ENCODE data around the gene FAM163A. TPM values are rescaled to one million over a fixed set of nuclear protein-coding genes. Genes with fewer than 3 reads are reported as not detected.
"Not testable (repeated sequence)": the region's sequence is repeated elsewhere in the genome, so short reads cannot be mapped to it uniquely, and the experiment has no call there.

The FAM163A gene
- total RNA-seq, 1 donor = under 0.01 TPM

- no peak overlapping the region for H3K4me3 ChIP-seq (ENCODE audit: low read depth, low read length)
- peak; percentile 34 for DNase-seq (ENCODE audit: low read depth)
- no peak for TF ChIP-seq CTCF (IDR thresholded peaks at IDR 0.05; ENCODE audit: insufficient read depth, low read depth, low read length)
Measured at GRCh38 chr1:179831852-179832699, 89.0 kb downstream of the FAM163A start.

GRCh38 chr1:179836686-179837445 is 93.8 kb downstream of the FAM163A start:
- H3K4me3 ChIP-seq (ENCODE audit: low read depth, low read length); DNase-seq (ENCODE audit: low read depth): not testable (repeated sequence)

GRCh38 chr1:179840107-179840506 is 97.0 kb downstream of the FAM163A start:
- TF ChIP-seq CTCF (IDR thresholded peaks at IDR 0.05; ENCODE audit: insufficient read depth, low read depth, low read length) = no peak
- H3K4me3 ChIP-seq (ENCODE audit: low read depth, low read length) = no peak overlapping the region
- no peak for DNase-seq (ENCODE audit: low read depth)

- TF ChIP-seq CTCF (IDR thresholded peaks at IDR 0.05; ENCODE audit: insufficient read depth, low read depth, low read length) = no peak
- no peak for DNase-seq (ENCODE audit: low read depth)
- no peak overlapping the region for H3K4me3 ChIP-seq (ENCODE audit: low read depth, low read length)
Measured at GRCh38 chr1:179848233-179848632, 105.1 kb downstream of the FAM163A start.

- DNase-seq (ENCODE audit: low read depth) = no peak
- H3K4me3 ChIP-seq (ENCODE audit: low read depth, low read length) = no peak overlapping the region
- no peak for TF ChIP-seq CTCF (IDR thresholded peaks at IDR 0.05; ENCODE audit: insufficient read depth, low read depth, low read length)
Measured at GRCh38 chr1:179853102-179853501, 110.0 kb downstream of the FAM163A start.

- not testable (repeated sequence) for H3K4me3 ChIP-seq (ENCODE audit: low read depth, low read length); DNase-seq (ENCODE audit: low read depth)
Measured at GRCh38 chr1:179855831-179856230, 112.7 kb downstream of the FAM163A start.

- no peak for DNase-seq (ENCODE audit: low read depth)
- H3K4me3 ChIP-seq (ENCODE audit: low read depth, low read length) = no peak overlapping the region
- TF ChIP-seq CTCF (IDR thresholded peaks at IDR 0.05; ENCODE audit: insufficient read depth, low read depth, low read length) = no peak
Measured at GRCh38 chr1:179856296-179856695, 113.2 kb downstream of the FAM163A start.

Measured in fibroblast of villous mesenchyme (primary cell).